ENCODE measurements around the gene LGR4. TPM values are rescaled to one million over a fixed set of nuclear protein-coding genes. Genes with fewer than 3 reads are reported as not detected.

Gene LGR4
- total RNA-seq, 1 experiment from 2014 or later, result 99.2 TPM

- Histone ChIP-seq H3K79me2 (ENCODE audit: insufficient read depth, low read length) (no peaks in the 10 kb centered on the region), H2BK120ac (ENCODE audit: low read depth, low read length, poor library complexity, severe bottlenecking) (no peak overlapping the region), H3T11ph (ENCODE audit: low read length) (no peak overlapping the region), H2BK15ac (ENCODE audit: low read depth, low read length) (no peak overlapping the region), H3K4ac (ENCODE audit: low read depth, low read length) (no peak overlapping the region), H3K18ac (ENCODE audit: insufficient read length, low read depth, low read length) (no peak overlapping the region), H2BK12ac (ENCODE audit: insufficient read length, low read depth, low read length) (no peak overlapping the region), H3K9me3 (ENCODE audit: control insufficient read depth, low read depth, low read length) (no peaks in the 10 kb centered on the region), H4K91ac (ENCODE audit: insufficient read length, low read depth, low read length) (no peak overlapping the region), H3K23ac (ENCODE audit: insufficient read length, low read depth, low read length) (no peak overlapping the region), H3K27me3 (ENCODE audit: insufficient read depth, low read length) (no peaks in the 10 kb centered on the region), H3K14ac (ENCODE audit: insufficient read depth, low read length) (no peak overlapping the region), H2AFZ (ENCODE audit: low read length) (no peak overlapping the region), H4K5ac (ENCODE audit: insufficient read length, low read depth, low read length) (no peak overlapping the region), H3K23me2 (ENCODE audit: insufficient read length, low read depth, low read length, poor library complexity, severe bottlenecking) (no peaks in the 10 kb centered on the region), H2BK20ac (ENCODE audit: low read depth, low read length, poor library complexity, severe bottlenecking) (no peak overlapping the region), H3K4me1 (ENCODE audit: insufficient read depth, low read length) (peaks cover 2% of the 10 kb centered on the region; the same call in 1 of the 2 replicates), H4K20me1 (ENCODE audit: control insufficient read depth, insufficient read depth, insufficient read length) (no peaks in the 10 kb centered on the region), H4K8ac (replicated peaks; ENCODE audit: insufficient read length, low read depth, low read length) (no peak overlapping the region), H3K56ac (ENCODE audit: insufficient read length, low read depth, low read length) (no peak overlapping the region), H3K79me1 (ENCODE audit: insufficient read depth, low read depth, low read length, poor library complexity, severe bottlenecking) (no peaks in the 10 kb centered on the region), H3K9ac (ENCODE audit: extremely low read depth, insufficient read length, low read length) (no peak overlapping the region), H3K4me2 (ENCODE audit: insufficient read depth, insufficient read length, low read length) (no peak overlapping the region), H3K27ac (ENCODE audit: insufficient read length, low read depth, low read length) (no peak overlapping the region), H2BK5ac (ENCODE audit: insufficient read length, low read length) (no peak overlapping the region), H2AK5ac (ENCODE audit: insufficient read length, low read length) (no peak overlapping the region)
- Mint-ChIP-seq H3K27me3 (ENCODE audit: low read depth) (no peaks in the 10 kb centered on the region), H3K4me3 (no peak overlapping the region), H3K4me1 (peaks cover 18 to 20% of the 10 kb centered on the region in 2 experiments), H3K36me3 (ENCODE audit: insufficient read depth in 1 of 3, low read depth in 3 of 3) (peaks cover 17 to 85% (median 66%) of the 10 kb centered on the region in 3 experiments; a peak in 6 of 7 replicates), H3K9me3 (no peaks in the 10 kb centered on the region), H3K27ac (no peak overlapping the region; a peak in 1 of 7 replicates)
- no CpG with 5 or more reads among the region's 1 CpG for WGBS (ENCODE audit: extremely low coverage, insufficient read length, low lambda C conversion rate)
- no peak for TF ChIP-seq CTCF (conservative IDR thresholded peaks at IDR 0.05)
- DNase-seq, result no peak
Measured at GRCh38 chr11:27383645-27384044, 88.9 kb downstream of the LGR4 start.

Measured in H9 (cell line).